ENCODE results near the gene NT5M. TPM values are rescaled to one million over a fixed set of nuclear protein-coding genes. Genes with fewer than 3 reads are reported as not detected.

NT5M gene
- total RNA-seq, 4 donors from 2014 or later, result 1.1 to 6.0 (median 2.8) TPM

- 95 to 96% methylated on average over 7 of the region's 7 CpGs for WGBS, 2 donors
- TF ChIP-seq POLR2A (IDR thresholded peaks at IDR 0.05) (no peak), CTCF (IDR thresholded peaks at IDR 0.05) (no peak)
- no peak for DNase-seq
- Histone ChIP-seq H3K4me1 (no peaks in the 10 kb centered on the region), H3K27ac (no peak overlapping the region), H3K27me3 (no peaks in the 10 kb centered on the region), H3K4me3 (replicated peaks in 1 of 3) (no peak overlapping the region), H3K36me3 (peaks cover 59 to 65% of the 10 kb centered on the region in 2 donors), H3K9me3 (no peaks in the 10 kb centered on the region)
- intact Hi-C loops (cut with DNase I), result no loop called here
Observed at GRCh38 chr17:17258011-17258410, 45.2 kb upstream of the NT5M start.

DNA sequence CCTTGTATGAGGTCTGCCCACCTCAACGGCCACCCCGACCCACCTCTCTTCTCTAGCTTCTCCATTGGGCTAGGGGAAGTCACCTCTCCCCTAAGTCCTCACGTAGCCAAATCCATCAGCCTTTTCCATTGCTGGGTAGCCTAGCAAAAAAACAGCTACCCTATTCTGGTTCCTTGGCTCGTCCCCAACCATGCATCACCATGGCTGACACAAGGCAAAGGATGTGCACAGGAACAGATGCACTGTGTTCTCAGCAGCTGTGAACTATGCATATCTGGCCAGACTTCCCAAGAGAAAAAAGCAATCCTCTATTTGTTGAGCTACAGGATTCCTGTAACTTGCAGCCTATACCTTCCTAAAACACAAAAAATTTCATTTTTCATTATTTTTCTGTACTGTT, 44.2 kb upstream of the NT5M start:
- Histone ChIP-seq H3K4me1 (no peaks in the 10 kb centered on the region), H3K36me3 (peaks cover 59 to 60% of the 10 kb centered on the region in 2 donors), H3K4me3 (replicated peaks in 1 of 3) (no peak overlapping the region), H3K27ac (no peak overlapping the region), H3K27me3 (no peaks in the 10 kb centered on the region), H3K9me3 (no peaks in the 10 kb centered on the region)
- TF ChIP-seq CTCF (IDR thresholded peaks at IDR 0.05) (no peak), POLR2A (IDR thresholded peaks at IDR 0.05) (no peak)
- WGBS, 2 donors, result 95 to 96% methylated on average over 4 of the region's 4 CpGs
- DNase-seq, result no peak
- intact Hi-C loops (cut with DNase I), result no loop called here

- Histone ChIP-seq H3K27ac (no peak overlapping the region), H3K9me3 (no peaks in the 10 kb centered on the region), H3K36me3 (peaks cover 64 to 69% of the 10 kb centered on the region in 2 donors), H3K4me3 (replicated peaks in 1 of 3) (no peak overlapping the region), H3K4me1 (no peaks in the 10 kb centered on the region), H3K27me3 (no peaks in the 10 kb centered on the region)
- intact Hi-C loops (cut with DNase I), result no loop called here
- no peak for DNase-seq
- WGBS, 2 donors, result 76 to 91% methylated on average over 2 of the region's 2 CpGs
- TF ChIP-seq POLR2A (IDR thresholded peaks at IDR 0.05), result no peak
- TF ChIP-seq CTCF (IDR thresholded peaks at IDR 0.05), result no peak
Observed at GRCh38 chr17:17264430-17264829, 38.7 kb upstream of the NT5M start.

DNA sequence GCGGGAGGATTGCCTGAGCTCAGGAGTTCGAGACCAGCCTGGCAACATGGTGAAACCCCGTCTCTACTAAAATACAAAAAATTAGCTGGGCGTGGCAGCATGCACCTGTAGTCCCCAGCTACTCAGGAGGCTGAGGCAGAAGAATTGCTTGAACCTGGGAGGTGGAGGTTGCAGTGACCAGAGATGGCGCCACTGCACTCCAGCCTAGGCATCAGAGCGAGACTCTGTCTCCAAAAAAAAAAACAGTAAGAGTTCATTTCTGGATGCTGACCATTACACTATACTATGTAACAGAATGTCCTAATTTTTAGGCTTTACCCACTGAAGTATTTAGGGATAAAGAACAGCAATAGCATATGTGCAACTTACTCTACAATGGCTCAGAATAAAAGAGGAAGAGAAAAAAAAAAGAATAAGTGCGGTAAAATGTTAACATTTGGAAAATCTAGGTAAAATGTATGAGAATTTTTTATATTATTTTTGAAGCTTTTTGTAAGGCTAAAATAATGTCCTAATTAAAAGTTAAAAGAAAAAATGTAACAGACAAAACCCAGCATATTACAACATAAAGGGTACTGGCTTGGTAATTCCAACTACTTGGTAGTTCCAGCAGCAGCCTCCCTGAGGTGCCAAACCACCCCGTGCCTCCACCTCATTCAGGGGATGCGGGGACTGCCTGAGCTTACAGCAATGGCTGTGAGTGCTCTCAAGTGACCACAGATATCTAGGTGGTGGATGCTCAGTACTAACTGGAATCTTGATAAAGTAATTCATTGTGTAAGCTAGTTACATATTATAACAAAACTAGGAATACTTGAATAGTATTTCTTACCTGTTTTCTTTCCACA, 33.0 kb upstream of the NT5M start:
- H3K36me3 ChIP-seq, result peaks cover 58 to 66% of the 10 kb centered on the region in 2 donors
- 89 to 92% methylated on average over 9 of the region's 9 CpGs for WGBS, 2 donors

More for the DNA sequence above, 33.0 kb upstream of the NT5M start:
- intact Hi-C loops (cut with DNase I), result no loop called here
- Histone ChIP-seq H3K4me1 (no peaks in the 10 kb centered on the region), H3K4me3 (replicated peaks in 1 of 3) (no peak overlapping the region), H3K27me3 (no peaks in the 10 kb centered on the region), H3K9me3 (no peaks in the 10 kb centered on the region), H3K27ac (no peak overlapping the region)
- TF ChIP-seq CTCF (IDR thresholded peaks at IDR 0.05), result peak in 1 of 6 experiments; percentile 6
- TF ChIP-seq POLR2A (IDR thresholded peaks at IDR 0.05), result no peak
- no peak for DNase-seq
